SU-DHL-6 (cell line): ENCODE results near the gene FAM9A.

Experiments
- H2AFZ ChIP-seq: fragments of 200-600 bp; sonication (generic); 2 replicates; pipeline ENCODE4 v1.6.1; 2014; ENCODE audit warnings: low read depth, mild to moderate bottlenecking, moderate library complexity, mixed read lengths, antibody characterized with exemption, low read length; ENCODE audit not compliant: severe bottlenecking
- H3F3A ChIP-seq: fragments of 200-600 bp; shearing (Covaris generic); 2 replicates; pipeline ENCODE4 v1.6.0; 2016; ENCODE audit warnings: antibody characterized with exemption, mild to moderate bottlenecking; ENCODE audit not compliant: insufficient read depth
- H3K27ac ChIP-seq: fragments of 200-600 bp; sonication (generic); 2 replicates; pipeline ENCODE4 v1.5.1; 2016; ENCODE audit warnings: low read depth, mild to moderate bottlenecking, low read length, moderate library complexity, mixed read lengths
- H3K27me3 ChIP-seq: fragments of 200-600 bp; sonication (generic), shearing (Covaris generic); 2 replicates; pipeline ENCODE4 v1.6.0; 2014; ENCODE audit warnings: mild to moderate bottlenecking, low read length
- H3K36me3 ChIP-seq: fragments of 200-600 bp; sonication (generic); 2 replicates; pipeline ENCODE4 v1.6.1; 2014; ENCODE audit warnings: mild to moderate bottlenecking, low read length, mixed read lengths
- H3K4me2 ChIP-seq: fragments of 300-600, 200-600 bp; shearing (Covaris generic), sonication (generic); 2 replicates; pipeline ENCODE4 v1.6.0; 2014; ENCODE audit warnings: low read length, low read depth, mild to moderate bottlenecking; ENCODE audit not compliant: poor library complexity, severe bottlenecking
- H3K4me3 ChIP-seq: fragments of 200-600 bp; sonication (generic); 2 replicates; pipeline ENCODE4 v1.5.1; 2014; ENCODE audit warnings: antibody characterized with exemption, low read length, mild to moderate bottlenecking, mixed read lengths; ENCODE audit not compliant: insufficient read depth, poor library complexity, severe bottlenecking
- H3K79me2 ChIP-seq: fragments of 200-600 bp; sonication (generic); 2 replicates; pipeline ENCODE4 v1.6.1; 2014; ENCODE audit warnings: mild to moderate bottlenecking, low read length, moderate library complexity; ENCODE audit not compliant: insufficient read depth
- H3K9ac ChIP-seq: fragments of 200-600 bp; sonication (generic); 2 replicates; pipeline ENCODE4 v1.7.0; 2014; ENCODE audit warnings: mild to moderate bottlenecking, low read length
- H3K9me2 ChIP-seq: fragments of 200-600 bp; sonication (generic); replicated peaks from 2 replicates; pipeline ENCODE4 v1.6.1; 2014; ENCODE audit warnings: low read length; ENCODE audit not compliant: insufficient read depth
- H3K9me3 ChIP-seq: fragments of 200-600 bp; sonication (generic); 2 replicates; pipeline ENCODE4 v1.6.1; 2014; ENCODE audit warnings: low read length, mixed read lengths; ENCODE audit not compliant: insufficient read depth
- H4K20me1 ChIP-seq: fragments of 200-600 bp; sonication (generic); 2 replicates; pipeline ENCODE4 v1.6.1; 2014; ENCODE audit warnings: low read depth, mild to moderate bottlenecking, antibody characterized with exemption, low read length, moderate library complexity, mixed read lengths
- EZH2phosphoT487 ChIP-seq: fragments of 200-600 bp; sonication (generic), shearing (Covaris generic); conservative IDR thresholded peaks from 2 replicates; pipeline ENCODE4 v1.6.1; 2018; ENCODE audit warnings: mild to moderate bottlenecking, antibody characterized with exemption, low read length, moderate library complexity, mixed read lengths
- TF ChIP-seq, protein P1 (sequence below): fragments of 200-600 bp; sonication (generic); IDR thresholded peaks from one replicate; pipeline ENCODE4 v1.5.1; 2017; ENCODE audit warnings: antibody characterized with exemption, mild to moderate bottlenecking, low read length, moderate library complexity; ENCODE audit not compliant: insufficient read depth, poor library complexity, severe bottlenecking

Gene FAM9A

DNA sequence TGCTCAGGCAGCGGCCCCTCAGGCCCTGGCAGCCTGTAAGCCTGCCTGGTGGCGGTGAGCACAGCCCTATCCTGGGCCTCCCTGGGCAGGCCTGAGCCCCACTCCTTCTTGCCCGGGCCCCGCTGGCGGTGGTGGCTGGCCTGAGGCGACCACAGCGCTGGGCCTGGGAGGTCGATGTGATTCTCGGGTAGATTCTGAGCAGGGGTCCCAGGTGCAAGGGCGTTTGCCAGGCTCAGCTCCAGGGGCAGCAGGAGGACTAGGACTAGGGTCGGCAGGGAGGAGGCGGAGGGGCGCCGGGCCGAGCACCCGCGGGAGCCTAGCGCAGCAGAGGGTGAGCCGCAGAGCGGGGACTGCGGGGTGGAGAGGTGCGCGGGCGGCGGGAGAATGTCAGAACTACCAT, 17.0 kb downstream of the FAM9A start:
- Histone ChIP-seq H3K4me3 (no peak overlapping the region), H3K27ac (no peak overlapping the region), H3K4me2 (no peak overlapping the region), H4K20me1 (no peaks in the 10 kb centered on the region), H3K9me2 (no peaks in the 10 kb centered on the region), H3K9ac (no peak overlapping the region), H3K27me3 (no peaks in the 10 kb centered on the region), H3K79me2 (no peaks in the 10 kb centered on the region), H3K9me3 (no peaks in the 10 kb centered on the region), H2AFZ (no peak overlapping the region), H3F3A (no peaks in the 10 kb centered on the region), H3K36me3 (no peaks in the 10 kb centered on the region)
- no peak for TF ChIP-seq EZH2phosphoT487
- TF ChIP-seq, protein P1, sequence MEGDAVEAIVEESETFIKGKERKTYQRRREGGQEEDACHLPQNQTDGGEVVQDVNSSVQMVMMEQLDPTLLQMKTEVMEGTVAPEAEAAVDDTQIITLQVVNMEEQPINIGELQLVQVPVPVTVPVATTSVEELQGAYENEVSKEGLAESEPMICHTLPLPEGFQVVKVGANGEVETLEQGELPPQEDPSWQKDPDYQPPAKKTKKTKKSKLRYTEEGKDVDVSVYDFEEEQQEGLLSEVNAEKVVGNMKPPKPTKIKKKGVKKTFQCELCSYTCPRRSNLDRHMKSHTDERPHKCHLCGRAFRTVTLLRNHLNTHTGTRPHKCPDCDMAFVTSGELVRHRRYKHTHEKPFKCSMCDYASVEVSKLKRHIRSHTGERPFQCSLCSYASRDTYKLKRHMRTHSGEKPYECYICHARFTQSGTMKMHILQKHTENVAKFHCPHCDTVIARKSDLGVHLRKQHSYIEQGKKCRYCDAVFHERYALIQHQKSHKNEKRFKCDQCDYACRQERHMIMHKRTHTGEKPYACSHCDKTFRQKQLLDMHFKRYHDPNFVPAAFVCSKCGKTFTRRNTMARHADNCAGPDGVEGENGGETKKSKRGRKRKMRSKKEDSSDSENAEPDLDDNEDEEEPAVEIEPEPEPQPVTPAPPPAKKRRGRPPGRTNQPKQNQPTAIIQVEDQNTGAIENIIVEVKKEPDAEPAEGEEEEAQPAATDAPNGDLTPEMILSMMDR: no peak

DNA sequence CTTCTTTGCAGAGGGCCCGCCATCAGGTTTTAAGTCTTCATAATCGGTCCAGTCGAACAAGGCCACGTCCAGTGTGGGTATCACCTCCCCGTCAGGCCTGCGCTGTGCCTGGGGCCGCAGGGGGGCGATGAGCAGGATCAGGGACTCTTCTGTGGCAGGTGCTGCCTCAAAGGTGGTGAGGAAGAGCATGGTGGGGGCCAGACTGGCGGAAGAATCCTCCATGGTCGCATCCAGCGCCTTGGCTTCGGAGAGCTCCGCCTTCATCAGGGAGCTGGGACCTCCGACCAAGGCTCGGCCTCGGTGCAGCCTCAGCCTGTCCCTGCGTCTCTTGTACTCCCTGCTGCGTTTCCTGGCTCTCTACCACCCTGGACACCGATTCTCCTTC, 17.5 kb downstream of the FAM9A start:
- H4K20me1 ChIP-seq: no peaks in the 10 kb centered on the region
- H3K4me3 ChIP-seq: no peak overlapping the region
- H3K9me3 ChIP-seq: no peaks in the 10 kb centered on the region
- no peak overlapping the region for H3K4me2 ChIP-seq
- TF ChIP-seq EZH2phosphoT487: no peak
- TF ChIP-seq, protein P1: no peak
- no peak overlapping the region for H3K9ac ChIP-seq
- no peaks in the 10 kb centered on the region for H3K27me3 ChIP-seq
- no peaks in the 10 kb centered on the region for H3K9me2 ChIP-seq
- H3K27ac ChIP-seq: no peak overlapping the region
- no peak overlapping the region for H2AFZ ChIP-seq
- no peaks in the 10 kb centered on the region for H3K36me3 ChIP-seq
- H3F3A ChIP-seq: no peaks in the 10 kb centered on the region
- H3K79me2 ChIP-seq: no peaks in the 10 kb centered on the region

DNA sequence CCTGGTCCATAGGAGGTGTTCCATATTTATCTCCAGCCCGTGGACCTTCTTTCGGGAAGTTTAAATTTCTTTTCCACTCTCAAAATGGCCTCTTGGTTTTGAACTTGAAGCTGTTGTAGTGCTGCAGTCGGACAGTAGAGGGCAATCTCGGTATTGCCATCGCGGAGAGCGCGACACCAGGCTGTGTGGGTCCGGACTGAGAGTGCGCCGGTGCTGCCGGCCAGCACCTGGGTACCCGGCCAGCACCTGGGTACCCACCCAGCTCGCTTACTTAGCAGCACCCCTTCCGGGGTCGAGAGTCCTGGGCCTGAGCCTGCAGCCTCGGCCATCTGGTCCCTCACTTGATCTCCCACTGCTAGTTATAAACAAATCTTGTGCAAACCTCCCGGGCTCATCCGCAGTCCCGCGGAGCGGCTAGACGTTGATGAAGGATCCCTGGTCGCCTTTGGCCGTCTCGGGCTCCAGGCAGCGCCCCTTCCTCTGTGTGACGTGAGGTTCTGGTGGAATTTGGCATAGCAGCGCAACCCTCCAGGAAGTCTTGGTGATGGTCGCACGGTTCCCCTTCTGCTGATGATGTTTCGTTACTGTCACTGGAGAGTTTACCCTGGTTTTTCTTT, 18.0 kb downstream of the FAM9A start:
- H4K20me1 ChIP-seq: no peaks in the 10 kb centered on the region
- no peaks in the 10 kb centered on the region for H3F3A ChIP-seq
- no peak overlapping the region for H3K4me2 ChIP-seq
- TF ChIP-seq, protein P1: no peak
- TF ChIP-seq EZH2phosphoT487: no peak
- H3K36me3 ChIP-seq: no peaks in the 10 kb centered on the region
- H3K79me2 ChIP-seq: no peaks in the 10 kb centered on the region
- H3K4me3 ChIP-seq: no peak overlapping the region
- no peak overlapping the region for H3K27ac ChIP-seq
- no peaks in the 10 kb centered on the region for H3K9me3 ChIP-seq
- H2AFZ ChIP-seq: no peak overlapping the region
- no peaks in the 10 kb centered on the region for H3K9me2 ChIP-seq
- H3K27me3 ChIP-seq: no peaks in the 10 kb centered on the region
- H3K9ac ChIP-seq: no peak overlapping the region
